ENCODE results near the gene ESYT2. TPM values are rescaled to one million over a fixed set of nuclear protein-coding genes. Genes with fewer than 3 reads are reported as not detected.

The ESYT2 gene
- total and polyA plus RNA-seq, 9 of the 15 experiments (the other 6 are each of a cell fraction or from before 2014, with no cell fraction given) = 5.8 to 86.9 (median 64.7) TPM

DNA sequence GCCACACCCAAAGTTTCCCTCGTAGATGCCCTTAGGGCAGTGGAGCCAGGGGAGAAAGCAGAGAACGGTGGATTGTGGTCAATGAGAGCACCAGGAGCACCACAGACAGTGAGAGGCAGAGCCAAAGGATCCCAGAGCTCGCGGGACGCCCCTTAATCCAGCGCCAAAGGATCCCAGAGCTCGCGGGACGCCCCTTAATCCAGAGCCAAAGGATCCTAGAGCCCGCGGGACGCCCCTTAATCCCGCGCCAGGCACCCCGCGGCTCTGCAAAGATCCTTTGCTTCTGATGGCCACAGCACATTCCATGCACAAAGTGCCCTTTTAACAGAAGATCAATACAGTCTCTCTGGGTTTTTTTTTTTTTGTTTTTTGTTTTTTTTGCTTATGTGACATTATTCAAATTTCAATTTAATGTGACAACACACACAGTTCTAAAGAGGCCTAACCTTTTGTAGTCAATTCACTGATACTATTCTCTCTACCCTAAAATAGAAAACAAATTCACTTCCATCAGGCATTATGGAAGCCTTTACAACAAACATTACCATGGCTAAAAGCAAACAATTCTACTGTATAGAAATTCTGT is 71.8 kb downstream of the ESYT2 start (continued):
- TF ChIP-seq CSDE1 (IDR thresholded peaks at IDR 0.05) (no peak), ZNF174 (CRISPR knock-in tag; IDR thresholded peaks at IDR 0.05) (no peak), BRD4 (IDR thresholded peaks at IDR 0.05) (no peak), SIRT6 (IDR thresholded peaks at IDR 0.05; ENCODE audit: low read depth, low read length) (no peak), RBM39 (optimal IDR thresholded peaks at IDR 0.05; ENCODE audit: low read depth, low read length) (no peak), EZH2 (IDR thresholded peaks at IDR 0.05; ENCODE audit: borderline replicate concordance, low read depth, low read length) (no peak), ZNF644 (tag; IDR thresholded peaks at IDR 0.05; ENCODE audit: low read depth) (no peak), RBM22 (IDR thresholded peaks at IDR 0.05; ENCODE audit: low read depth, low read length, poor library complexity, severe bottlenecking) (no peak), ZNF316 (IDR thresholded peaks at IDR 0.05) (peak; percentile 96), ATF1 (CRISPR knock-in tag; IDR thresholded peaks at IDR 0.05) (no peak), ATF1 (tag; IDR thresholded peaks at IDR 0.05) (no peak), TBP (optimal IDR thresholded peaks at IDR 0.05; ENCODE audit: low read depth, low read length) (no peak), EP300 (IDR thresholded peaks at IDR 0.05; ENCODE audit: low read length) (no peak), EHMT2 (IDR thresholded peaks at IDR 0.05) (no peak), GATAD2A (IDR thresholded peaks at IDR 0.05) (no peak), KLF1 (tag; IDR thresholded peaks at IDR 0.05) (no peak), MAFK (IDR thresholded peaks at IDR 0.05; ENCODE audit: low read length) (peak; percentile 54; the same call in 1 of the 2 replicates), RBFOX2 (IDR thresholded peaks at IDR 0.05; ENCODE audit: low read depth, low read length) (no peak), FOXJ3 (CRISPR knock-in tag; IDR thresholded peaks at IDR 0.05) (no peak), U2AF2 (optimal IDR thresholded peaks at IDR 0.05; ENCODE audit: low read depth, low read length) (no peak), JUND (IDR thresholded peaks at IDR 0.05; ENCODE audit: borderline replicate concordance, low read depth, low read length) (no peak), JUND (tag; IDR thresholded peaks at IDR 0.05; ENCODE audit: borderline replicate concordance, low read depth, low read length) (no peak), ZNF551 (CRISPR knock-in tag; IDR thresholded peaks at IDR 0.05) (no peak), ZNF140 (CRISPR knock-in tag; IDR thresholded peaks at IDR 0.05) (no peak)
- TF ChIP-seq, protein P1, sequence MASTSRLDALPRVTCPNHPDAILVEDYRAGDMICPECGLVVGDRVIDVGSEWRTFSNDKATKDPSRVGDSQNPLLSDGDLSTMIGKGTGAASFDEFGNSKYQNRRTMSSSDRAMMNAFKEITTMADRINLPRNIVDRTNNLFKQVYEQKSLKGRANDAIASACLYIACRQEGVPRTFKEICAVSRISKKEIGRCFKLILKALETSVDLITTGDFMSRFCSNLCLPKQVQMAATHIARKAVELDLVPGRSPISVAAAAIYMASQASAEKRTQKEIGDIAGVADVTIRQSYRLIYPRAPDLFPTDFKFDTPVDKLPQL (IDR thresholded peaks at IDR 0.05; ENCODE audit: extremely low read depth, insufficient read length) = no peak
- TF ChIP-seq, protein P2, sequence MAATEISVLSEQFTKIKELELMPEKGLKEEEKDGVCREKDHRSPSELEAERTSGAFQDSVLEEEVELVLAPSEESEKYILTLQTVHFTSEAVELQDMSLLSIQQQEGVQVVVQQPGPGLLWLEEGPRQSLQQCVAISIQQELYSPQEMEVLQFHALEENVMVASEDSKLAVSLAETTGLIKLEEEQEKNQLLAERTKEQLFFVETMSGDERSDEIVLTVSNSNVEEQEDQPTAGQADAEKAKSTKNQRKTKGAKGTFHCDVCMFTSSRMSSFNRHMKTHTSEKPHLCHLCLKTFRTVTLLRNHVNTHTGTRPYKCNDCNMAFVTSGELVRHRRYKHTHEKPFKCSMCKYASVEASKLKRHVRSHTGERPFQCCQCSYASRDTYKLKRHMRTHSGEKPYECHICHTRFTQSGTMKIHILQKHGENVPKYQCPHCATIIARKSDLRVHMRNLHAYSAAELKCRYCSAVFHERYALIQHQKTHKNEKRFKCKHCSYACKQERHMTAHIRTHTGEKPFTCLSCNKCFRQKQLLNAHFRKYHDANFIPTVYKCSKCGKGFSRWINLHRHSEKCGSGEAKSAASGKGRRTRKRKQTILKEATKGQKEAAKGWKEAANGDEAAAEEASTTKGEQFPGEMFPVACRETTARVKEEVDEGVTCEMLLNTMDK (IDR thresholded peaks at IDR 0.05; ENCODE audit: borderline replicate concordance, insufficient read depth, low read depth, low read length, poor library complexity, severe bottlenecking) = no peak

Data from K562 (cell line).